Keratinocyte (primary cell): ENCODE measurements around the gene RUFY3.

Experiments
- EZH2 ChIP-seq: IDR thresholded peaks from one replicate; pipeline ENCODE4 v1.6.1; 2012; ENCODE audit warnings: inconsistent platforms, mild to moderate bottlenecking, low read length, moderate library complexity
- TF ChIP-seq, protein P1 (sequence below), 3 experiments: IDR thresholded peaks in 1 of 3; conservative IDR thresholded peaks in 1 of 3; optimal IDR thresholded peaks in 1 of 3; 2 replicates in 2 of 3; 3 replicates in 1 of 3; pipeline versions ENCODE3 to v1.5.1; 2011; ENCODE audit warnings: low read length in 3 of 3, mild to moderate bottlenecking in 3 of 3, moderate library complexity in 2 of 3, control low read depth in 1 of 3, inconsistent platforms in 1 of 3; ENCODE audit not compliant: insufficient read depth in 2 of 3; ENCODE audit errors: extremely low read depth in 1 of 3

DNA sequence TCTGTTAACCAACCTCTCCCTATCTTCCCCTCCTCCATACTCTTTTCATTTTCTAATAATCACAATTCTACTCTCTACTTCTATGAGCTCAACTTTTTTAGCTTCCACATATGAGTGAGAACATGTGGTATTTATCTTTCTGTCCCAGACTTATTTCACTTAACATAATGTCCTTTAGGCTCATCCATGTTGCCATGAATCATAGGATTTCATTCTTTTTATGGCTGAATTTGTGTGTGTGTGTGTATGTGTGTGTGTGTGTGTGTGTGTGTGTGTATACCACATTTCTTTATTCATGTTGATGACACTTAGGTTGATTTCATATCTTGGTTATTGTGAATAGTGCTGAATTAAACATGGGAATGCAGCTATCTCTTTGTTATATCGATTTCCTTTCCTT is 37.4 kb downstream of the RUFY3 start:
- TF ChIP-seq, protein P1, sequence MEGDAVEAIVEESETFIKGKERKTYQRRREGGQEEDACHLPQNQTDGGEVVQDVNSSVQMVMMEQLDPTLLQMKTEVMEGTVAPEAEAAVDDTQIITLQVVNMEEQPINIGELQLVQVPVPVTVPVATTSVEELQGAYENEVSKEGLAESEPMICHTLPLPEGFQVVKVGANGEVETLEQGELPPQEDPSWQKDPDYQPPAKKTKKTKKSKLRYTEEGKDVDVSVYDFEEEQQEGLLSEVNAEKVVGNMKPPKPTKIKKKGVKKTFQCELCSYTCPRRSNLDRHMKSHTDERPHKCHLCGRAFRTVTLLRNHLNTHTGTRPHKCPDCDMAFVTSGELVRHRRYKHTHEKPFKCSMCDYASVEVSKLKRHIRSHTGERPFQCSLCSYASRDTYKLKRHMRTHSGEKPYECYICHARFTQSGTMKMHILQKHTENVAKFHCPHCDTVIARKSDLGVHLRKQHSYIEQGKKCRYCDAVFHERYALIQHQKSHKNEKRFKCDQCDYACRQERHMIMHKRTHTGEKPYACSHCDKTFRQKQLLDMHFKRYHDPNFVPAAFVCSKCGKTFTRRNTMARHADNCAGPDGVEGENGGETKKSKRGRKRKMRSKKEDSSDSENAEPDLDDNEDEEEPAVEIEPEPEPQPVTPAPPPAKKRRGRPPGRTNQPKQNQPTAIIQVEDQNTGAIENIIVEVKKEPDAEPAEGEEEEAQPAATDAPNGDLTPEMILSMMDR (optimal IDR thresholded peaks at IDR 0.05 in 1 of 3, IDR thresholded peaks at IDR 0.05 in 1 of 3, conservative IDR thresholded peaks at IDR 0.05 in 1 of 3; ENCODE audit: extremely low read depth in 1 of 3, insufficient read depth in 2 of 3, low read length in 3 of 3): no peak
- TF ChIP-seq EZH2: no peak
